Smooth muscle cell (in vitro differentiated cells): ENCODE results near the gene AGO3. TPM values are rescaled to one million over a fixed set of nuclear protein-coding genes. Genes with fewer than 3 reads are reported as not detected.

Experiments used
- DNase-seq: peaks from one replicate; lab custom pipeline; 2025; ENCODE audit not compliant: unreplicated experiment; lab: John Stamatoyannopoulos, UW
- H2AFZ ChIP-seq: fragments of 200-600 bp; sonication (generic); 2 replicates; pipeline ENCODE4 v1.6.0; 2016; ENCODE audit warnings: antibody characterized with exemption, low read depth, mild to moderate bottlenecking
- H3F3A ChIP-seq: fragments of 200-600 bp; sonication (generic); 2 replicates; pipeline ENCODE4 v1.6.0; 2017; ENCODE audit warnings: antibody characterized with exemption, low read depth
- H3K27ac ChIP-seq: fragments of 200-600 bp; sonication (generic); 2 replicates; pipeline ENCODE4 v1.5.1; 2016; ENCODE audit warnings: low read depth, mild to moderate bottlenecking
- H3K27me3 ChIP-seq: fragments of 200-600 bp; sonication (generic); 2 replicates; pipeline ENCODE4 v1.6.1; 2016; ENCODE audit warnings: low read depth, mild to moderate bottlenecking
- H3K36me3 ChIP-seq: fragments of 200-600 bp; sonication (generic); 2 replicates; pipeline ENCODE4 v1.5.1; 2016; ENCODE audit warnings: low read depth
- H3K4me1 ChIP-seq: fragments of 200-600 bp; sonication (generic); 2 replicates; pipeline ENCODE4 v1.5.1; 2016; ENCODE audit warnings: low read depth
- H3K4me2 ChIP-seq: fragments of 200-600 bp; sonication (generic); 2 replicates; pipeline ENCODE4 v1.6.0; 2016; ENCODE audit warnings: mild to moderate bottlenecking
- H3K4me3 ChIP-seq: fragments of 200-600 bp; sonication (generic); 2 replicates; pipeline ENCODE4 v1.5.1; 2016; ENCODE audit warnings: mild to moderate bottlenecking
- H3K79me2 ChIP-seq: fragments of 200-600 bp; sonication (generic); 2 replicates; pipeline ENCODE4 v1.6.0; 2016; ENCODE audit warnings: low read depth, mild to moderate bottlenecking
- H3K9ac ChIP-seq: fragments of 200-600 bp; sonication (generic); 2 replicates; pipeline ENCODE4 v1.6.0; 2016; ENCODE audit warnings: low read depth
- H3K9me3 ChIP-seq: fragments of 200-600 bp; sonication (generic); replicated peaks from 2 replicates; pipeline ENCODE4 v1.5.1; 2016; ENCODE audit warnings: low read depth
- H4K20me1 ChIP-seq: fragments of 200-600 bp; sonication (generic); 2 replicates; pipeline ENCODE4 v1.6.0; 2016; ENCODE audit warnings: low read depth
- CTCF ChIP-seq: fragments of 200-600 bp; sonication (generic); IDR thresholded peaks from 2 replicates; pipeline ENCODE4 v1.5.1; 2017; ENCODE audit warnings: borderline replicate concordance, mild to moderate bottlenecking, antibody characterized with exemption; ENCODE audit not compliant: insufficient read depth, poor library complexity, severe bottlenecking
- WGBS: methylation state at CpG from one replicate; pipeline ENCODE4 v1.1.7; 2016; ENCODE audit warnings: low lambda C conversion rate; 5-methylcytosine and 5-hydroxymethylcytosine counted together
- polyA plus RNA-seq: library from polyadenylated mRNA; unstranded; fragments of >200 nt; fragmentation: Nextera tagmentation; extraction: Ambion mirVana; gene quantifications from 2 replicates; pipeline ENCODE4 v1.2.1, GENCODE V29; 2016
- total RNA-seq: library from RNA; depleted of rRNA; stranded (reverse); fragments of >200 nt; gene quantifications from 2 replicates; pipeline ENCODE4 v1.2.3, GENCODE V29; 2014

The AGO3 gene
- total and polyA plus RNA-seq, 2 experiments from 2014 or later: 14.3 to 31.6 TPM

GRCh38 chr1:36091698-36092097 is 160.8 kb downstream of the AGO3 start:
- no peaks in the 10 kb centered on the region for H3K27me3 ChIP-seq
- no peak overlapping the region for H3K27ac ChIP-seq
- 98% methylated on average over 13 of the region's 13 CpGs for WGBS
- no peak for TF ChIP-seq CTCF
- H3K9me3 ChIP-seq: no peaks in the 10 kb centered on the region
- H4K20me1 ChIP-seq: no peaks in the 10 kb centered on the region
- H3F3A ChIP-seq: peaks cover 5% of the 10 kb centered on the region
- H3K4me1 ChIP-seq: peaks cover 17% of the 10 kb centered on the region
- no peaks in the 10 kb centered on the region for H3K36me3 ChIP-seq
- DNase-seq: no peak
- no peak overlapping the region for H3K4me2 ChIP-seq
- H2AFZ ChIP-seq: no peak overlapping the region
- H3K79me2 ChIP-seq: peaks cover 20% of the 10 kb centered on the region
- H3K4me3 ChIP-seq: no peak overlapping the region
- H3K9ac ChIP-seq: no peak overlapping the region

- Histone ChIP-seq H3K4me1 (peaks cover 17% of the 10 kb centered on the region), H3K4me3 (no peak overlapping the region), H3F3A (peaks cover 9% of the 10 kb centered on the region), H3K79me2 (peaks cover 20% of the 10 kb centered on the region), H2AFZ (no peak overlapping the region), H3K27me3 (no peaks in the 10 kb centered on the region), H4K20me1 (no peaks in the 10 kb centered on the region), H3K4me2 (no peak overlapping the region), H3K9me3 (no peaks in the 10 kb centered on the region), H3K27ac (no peak overlapping the region), H3K36me3 (no peaks in the 10 kb centered on the region), H3K9ac (no peak overlapping the region)
- WGBS: 98% methylated on average over 17 of the region's 17 CpGs
- DNase-seq: no peak
- no peak for TF ChIP-seq CTCF
These were observed 161.4 kb downstream of the AGO3 start for GRCh38 chr1:36092166-36092797.

GRCh38 chr1:36092798-36093185 is 161.9 kb downstream of the AGO3 start:
- no peak for DNase-seq
- H3K4me2 ChIP-seq: no peak overlapping the region
- H3K36me3 ChIP-seq: no peaks in the 10 kb centered on the region
- H3K4me3 ChIP-seq: no peak overlapping the region
- WGBS: 97% methylated on average over 9 of the region's 9 CpGs
- H3K9me3 ChIP-seq: no peaks in the 10 kb centered on the region
- no peak overlapping the region for H2AFZ ChIP-seq
- no peak overlapping the region for H3K9ac ChIP-seq
- no peaks in the 10 kb centered on the region for H3K27me3 ChIP-seq
- no peak for TF ChIP-seq CTCF
- H3K79me2 ChIP-seq: peaks cover 20% of the 10 kb centered on the region
- peaks cover 9% of the 10 kb centered on the region for H3F3A ChIP-seq
- H3K4me1 ChIP-seq: peaks cover 17% of the 10 kb centered on the region
- H4K20me1 ChIP-seq: no peaks in the 10 kb centered on the region
- H3K27ac ChIP-seq: no peak overlapping the region

- Histone ChIP-seq H3F3A (peaks cover 9% of the 10 kb centered on the region), H3K27ac (no peak overlapping the region), H2AFZ (no peak overlapping the region), H3K4me1 (peaks cover 15% of the 10 kb centered on the region), H4K20me1 (no peaks in the 10 kb centered on the region), H3K79me2 (peaks cover 20% of the 10 kb centered on the region), H3K4me3 (no peak overlapping the region), H3K4me2 (no peak overlapping the region), H3K9ac (no peak overlapping the region), H3K27me3 (no peaks in the 10 kb centered on the region), H3K9me3 (no peaks in the 10 kb centered on the region), H3K36me3 (no peaks in the 10 kb centered on the region)
- no peak for DNase-seq
- WGBS: 96% methylated on average over 7 of the region's 7 CpGs
- TF ChIP-seq CTCF: no peak
These were observed 162.3 kb downstream of the AGO3 start for GRCh38 chr1:36093226-36093625.
